Hematopoietic multipotent progenitor cell treated with erythropoietin and hydrocortisone succinate and interleukin-3 and kit ligand, for 15 days (in vitro differentiated cells): ENCODE measurements around the gene TEKT2.

ENCODE experiments used
- DNase-seq: peaks from one replicate; pipeline ENCODE4 v3.0.0-alpha.2; 2015; ENCODE audit warnings: low spot score

TEKT2 gene

DNA sequence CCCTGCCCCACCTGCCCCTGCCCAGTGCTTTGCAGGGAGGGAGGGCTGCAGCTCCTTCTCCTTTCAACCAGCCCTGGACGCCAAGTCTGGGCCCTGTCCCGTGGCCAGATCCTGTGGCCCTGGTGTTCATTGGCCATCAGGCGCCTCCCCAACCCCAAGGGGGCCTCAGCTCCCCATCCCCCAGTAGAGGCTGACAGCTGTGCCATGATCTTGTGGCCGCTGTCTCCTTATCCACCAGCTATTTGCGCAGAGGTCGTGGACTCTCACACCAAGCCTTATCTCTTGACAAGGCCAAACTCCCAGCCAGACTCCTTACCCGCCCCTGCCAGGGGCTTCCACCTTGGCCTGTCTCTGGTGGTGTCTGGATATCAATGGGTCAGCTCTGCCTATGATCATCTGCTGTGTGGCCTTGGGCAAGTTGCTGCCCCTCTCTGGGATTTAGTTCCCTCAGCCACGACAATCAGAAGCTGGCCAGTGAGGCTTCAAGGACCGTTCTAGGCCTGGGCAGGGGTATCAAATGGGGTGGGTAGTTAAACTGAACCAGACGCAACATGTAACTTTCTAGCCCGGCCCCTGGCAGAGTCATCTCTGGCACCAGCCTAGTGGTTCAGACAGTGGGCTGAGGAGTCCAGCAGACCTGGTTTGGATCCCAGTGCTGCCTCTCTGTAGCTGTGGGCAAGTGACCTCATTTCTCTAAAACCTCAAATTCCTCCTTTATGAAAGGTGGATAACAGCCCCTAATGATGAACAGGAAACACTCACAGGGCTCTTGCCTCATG lies 44.4 kb downstream of the TEKT2 start:
- no peak for DNase-seq

DNA sequence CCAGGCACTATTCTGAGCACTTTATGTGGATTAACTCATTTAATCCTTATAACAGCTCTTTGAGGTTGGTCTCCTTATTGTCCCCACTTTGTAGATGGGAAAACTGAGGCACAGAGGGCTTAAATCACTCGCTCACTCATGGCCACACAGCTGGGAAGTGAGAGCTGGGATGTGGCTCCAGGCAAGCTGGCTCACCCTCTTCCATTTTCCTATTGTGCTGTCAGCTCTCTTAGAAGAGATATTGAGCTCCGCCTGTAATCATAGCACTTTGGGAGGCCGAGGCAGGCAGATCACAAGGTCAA lies 45.0 kb downstream of the TEKT2 start:
- no peak for DNase-seq

- DNase-seq: no peak
Observed at GRCh38 chr1:36132029-36132428, 48.1 kb downstream of the TEKT2 start.

- peak; percentile 60 for DNase-seq
Observed at GRCh38 chr1:36133484-36133883, 49.6 kb downstream of the TEKT2 start.

DNA sequence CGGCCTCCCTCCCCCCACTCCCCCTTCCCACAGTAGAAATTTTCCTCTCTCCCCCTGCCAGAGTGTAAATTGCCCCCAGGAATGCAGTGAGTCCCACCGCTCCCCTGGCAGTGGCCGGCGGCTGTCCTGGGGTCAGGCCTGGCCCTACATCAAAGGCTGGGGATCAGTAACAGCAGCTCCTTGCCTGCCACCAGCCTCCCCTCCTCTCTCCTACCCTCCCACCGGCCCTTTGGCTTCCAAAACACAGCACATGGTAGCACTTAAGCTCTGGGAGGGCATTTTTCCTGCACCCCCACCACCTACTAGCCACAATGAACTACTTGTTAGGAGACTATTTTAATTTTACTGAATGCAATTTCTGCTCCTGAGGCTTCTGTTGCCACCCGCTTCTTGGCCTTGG lies 50.1 kb downstream of the TEKT2 start:
- DNase-seq: no peak

GRCh38 chr1:36134505-36135329 lies 50.8 kb downstream of the TEKT2 start:
- DNase-seq: peak; percentile 28

DNA sequence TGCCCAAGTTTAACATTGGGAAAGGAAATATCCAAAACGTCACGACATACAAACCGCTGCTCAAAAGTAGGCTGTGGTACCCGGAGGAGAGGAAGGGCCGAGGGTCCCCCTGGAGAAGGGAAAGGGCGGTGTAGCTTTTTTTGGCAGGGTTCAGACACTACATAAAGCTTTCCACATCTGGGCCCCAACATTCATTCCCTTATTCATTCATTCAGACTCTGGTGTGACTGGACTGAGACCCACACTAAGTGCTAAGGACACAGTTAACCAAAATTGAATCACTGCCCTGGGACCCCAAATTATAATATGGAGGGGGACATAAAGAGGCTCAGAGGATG lies 51.4 kb downstream of the TEKT2 start:
- DNase-seq: no peak

DNA sequence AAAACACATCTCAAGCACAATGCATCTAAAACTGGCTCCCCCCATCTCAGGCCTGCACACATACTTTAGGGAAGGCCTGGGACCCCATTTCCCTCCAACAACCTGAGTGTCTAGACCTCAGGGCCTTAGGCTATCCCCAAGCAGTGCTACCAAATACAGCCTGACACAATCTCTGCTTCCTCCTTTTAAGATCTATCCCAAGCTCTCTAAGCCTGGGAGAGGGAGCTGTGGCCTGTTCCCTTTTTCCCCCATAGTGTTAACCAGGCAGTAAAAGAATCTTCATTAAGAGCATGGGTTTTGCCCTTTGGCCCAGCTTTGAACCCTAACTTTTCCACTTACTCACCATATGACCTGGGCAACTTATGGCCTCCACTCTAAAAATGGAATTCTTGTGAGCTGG lies 51.9 kb downstream of the TEKT2 start:
- DNase-seq: no peak

DNA sequence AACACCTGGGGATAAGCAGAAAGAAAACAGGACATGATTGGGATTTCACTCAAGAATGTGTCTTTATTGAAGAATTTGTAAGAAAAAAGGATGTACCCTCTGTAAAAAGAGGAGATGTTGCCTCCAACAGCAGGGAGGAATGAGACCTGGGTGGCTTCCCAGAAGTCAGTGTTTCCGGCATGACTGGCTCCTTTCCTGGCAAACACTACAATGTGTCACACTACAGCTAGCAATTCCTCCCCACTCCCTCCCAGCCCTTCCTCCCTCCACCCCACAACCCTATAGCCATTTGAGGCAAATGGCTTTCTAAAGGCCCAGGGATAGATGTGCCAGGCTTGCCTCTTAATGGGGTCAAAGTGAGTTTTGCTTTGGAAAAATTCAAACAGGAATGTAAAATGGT lies 52.6 kb downstream of the TEKT2 start:
- no peak for DNase-seq

GRCh38 chr1:36137226-36137625 lies 53.3 kb downstream of the TEKT2 start:
- no peak for DNase-seq

DNA sequence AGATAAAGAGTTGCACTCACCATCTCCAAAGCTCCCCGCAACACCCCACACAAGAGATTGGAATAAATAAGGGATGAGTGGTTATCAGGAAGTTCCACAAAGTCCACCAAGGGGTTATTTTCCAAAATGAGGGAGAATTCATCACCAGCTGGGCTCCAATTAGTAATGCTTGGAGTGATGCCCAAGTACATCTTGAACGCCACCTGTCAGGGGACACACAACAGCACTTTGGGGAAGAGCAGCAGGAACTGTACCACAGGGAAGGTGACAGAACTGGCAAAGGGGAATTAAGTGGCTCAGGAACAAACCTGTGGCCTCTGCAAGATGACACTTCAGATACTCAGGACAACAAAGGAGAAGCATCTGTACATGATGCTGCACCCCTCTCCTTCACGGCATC lies 53.9 kb downstream of the TEKT2 start:
- DNase-seq: no peak
